Endothelial cell of umbilical vein (primary cell): ENCODE results near the gene TTF2. TPM values are rescaled to one million over a fixed set of nuclear protein-coding genes. Genes with fewer than 3 reads are reported as not detected.

Experiments
- BruUV-seq: library from RNA; stranded (reverse); fragments of 400-500 nt; replicated peaks from 2 replicates; lab custom pipeline; 2021; lab: Mats Ljungman, UMichigan
- CTCF ChIA-PET: fragments of 300-600, 350-600 bp; sonication (Branson Sonifier 250); formaldehyde crosslinking; loops from one replicate; lab custom pipeline; 2021; ENCODE audit warnings: antibody characterized with exemption, inconsistent platforms; lab: Charles Lee
- POLR2A ChIA-PET: fragments of 300-600, 350-600 bp; sonication (Branson Sonifier 250); formaldehyde crosslinking; loops from one replicate; lab custom pipeline; 2021; ENCODE audit warnings: antibody characterized with exemption, inconsistent platforms; lab: Charles Lee
- DNase-seq: peaks from one replicate; pipeline ENCODE4 v3.0.0-alpha.2; 2011; ENCODE audit warnings: low read depth, low spot score
- FAIRE-seq: peaks from 2 replicates; lab custom pipeline; 2011; peaks lifted over from hg19 to GRCh38; lab: Jason Lieb, UNC
- H2AFZ ChIP-seq: 2 replicates; pipeline ENCODE4 v1.6.0; 2012; ENCODE audit warnings: low read depth, low read length, control low read depth, inconsistent platforms
- H3K27ac ChIP-seq: 2 replicates; pipeline ENCODE4 v1.5.1; 2011; ENCODE audit warnings: low read depth, mild to moderate bottlenecking, control low read depth, low read length, moderate library complexity; ENCODE audit not compliant: insufficient read depth
- H3K27me3 ChIP-seq, 2 experiments: 2 replicates each; pipeline versions ENCODE4 v1.6.0 to v1.6.1; 2011; ENCODE audit warnings: low read length in 2 of 2, mixed read lengths in 1 of 2; ENCODE audit not compliant: control insufficient read depth in 2 of 2, insufficient read depth in 2 of 2
- H3K36me3 ChIP-seq, 2 experiments: 2 replicates in 1 of 2; 3 replicates in 1 of 2; pipeline ENCODE4 v1.5.1; 2011; ENCODE audit warnings: low read length in 2 of 2, mild to moderate bottlenecking in 1 of 2, moderate library complexity in 1 of 2; ENCODE audit not compliant: control insufficient read depth in 2 of 2, insufficient read depth in 2 of 2; ENCODE audit errors: extremely low read depth in 1 of 2
- H3K4me1 ChIP-seq: 3 replicates; pipeline ENCODE4 v1.5.1; 2011; ENCODE audit warnings: mild to moderate bottlenecking, low read length; ENCODE audit not compliant: control insufficient read depth, insufficient read depth; ENCODE audit errors: extremely low read depth
- H3K4me2 ChIP-seq: 2 replicates; pipeline ENCODE4 v1.6.1; 2011; ENCODE audit warnings: low read length, control low read depth, mixed read lengths; ENCODE audit not compliant: insufficient read depth
- H3K4me3 ChIP-seq, 3 experiments: fragments of 200-600 bp in 1 of 3; sonication (generic), shearing (Covaris generic) in 1 of 3; replicated peaks in 1 of 3; 2 replicates each; pipeline ENCODE4 v1.5.1; 2011 to 2016; ENCODE audit warnings: control low read depth in 3 of 3, low read length in 3 of 3, mild to moderate bottlenecking in 2 of 3, inconsistent platforms in 1 of 3, low read depth in 1 of 3, moderate library complexity in 1 of 3; ENCODE audit not compliant: insufficient read depth in 1 of 3
- H3K79me2 ChIP-seq: 2 replicates; pipeline ENCODE4 v1.6.0; 2012; ENCODE audit warnings: low read length, inconsistent platforms; ENCODE audit not compliant: control insufficient read depth, insufficient read depth
- H3K9ac ChIP-seq: replicated peaks from 2 replicates; pipeline ENCODE3; 2011; ENCODE audit warnings: low read length, control low read depth; ENCODE audit not compliant: insufficient read depth; ENCODE audit errors: extremely low read depth
- H3K9me1 ChIP-seq: replicated peaks from 3 replicates; pipeline ENCODE4 v1.6.0; 2011; ENCODE audit warnings: mild to moderate bottlenecking, low read length; ENCODE audit not compliant: control insufficient read depth, insufficient read depth; ENCODE audit errors: extremely low read depth
- H3K9me3 ChIP-seq: replicated peaks from 2 replicates; pipeline ENCODE4 v1.5.1; 2012; ENCODE audit warnings: low read length, inconsistent platforms; ENCODE audit not compliant: control insufficient read depth, insufficient read depth
- H4K20me1 ChIP-seq: replicated peaks from 2 replicates; pipeline ENCODE3; 2011; ENCODE audit warnings: mild to moderate bottlenecking, low read length; ENCODE audit not compliant: control insufficient read depth, insufficient read depth; ENCODE audit errors: extremely low read depth
- EZH2 ChIP-seq: IDR thresholded peaks from 2 replicates; pipeline ENCODE4 v1.6.1; 2012; ENCODE audit warnings: borderline replicate concordance, low read depth, mild to moderate bottlenecking, moderate library complexity, low read length, inconsistent platforms; ENCODE audit not compliant: severe bottlenecking
- FOS ChIP-seq: IDR thresholded peaks from 2 replicates; pipeline ENCODE4 v1.6.1; 2011; ENCODE audit warnings: mild to moderate bottlenecking, low read length, moderate library complexity, borderline replicate concordance; ENCODE audit not compliant: insufficient read depth
- GATA2 ChIP-seq: IDR thresholded peaks from 2 replicates; pipeline ENCODE4 v1.7.0; 2011; ENCODE audit warnings: low read depth, mild to moderate bottlenecking, moderate library complexity, mixed read lengths, low read length; ENCODE audit not compliant: insufficient read length, insufficient read depth
- POLR2A ChIP-seq: IDR thresholded peaks from 2 replicates; pipeline ENCODE4 v1.6.1; 2012; ENCODE audit warnings: low read depth, mild to moderate bottlenecking, control low read depth, low read length
- dilution Hi-C: fragments of 300-500 bp; cut with MboI; formaldehyde crosslinking; loops from one replicate; pipeline ENCODE4 v1.15.0; 2019; ENCODE audit warnings: low sequenced_read_pairs; ENCODE audit not compliant: extremely low pct_ligation_motif_present
- intact Hi-C: fragments of 100-400 bp; cut with micrococcal nuclease; formaldehyde crosslinking; loops from one replicate; pipeline ENCODE4 v1.10.0; 2022
- polyA plus RNA-seq, 4 experiments: library from polyadenylated mRNA; depleted of rRNA in 3 of 4; stranded (reverse) in 3 of 4; unstranded in 1 of 4; fragments of >200 nt; gene quantifications; 2 replicates each; pipeline versions ENCODE4 v1.2.1 to v1.2.3, GENCODE V29; 2011 to 2012; ENCODE audit warnings: missing spikeins in 1 of 4
- total RNA-seq: library from RNA; stranded (reverse); gene quantifications from 2 replicates; pipeline ENCODE4 v1.2.3, GENCODE V29; 2021
- TF ChIP-seq, protein P1 (sequence below): IDR thresholded peaks from 2 replicates; pipeline ENCODE4 v1.6.1; 2011; ENCODE audit not compliant: insufficient read depth, insufficient read length
- TF ChIP-seq, protein P2 (sequence below), 2 donors: IDR thresholded peaks; 1 replicate in 1 of 2; 2 replicates in 1 of 2; pipeline ENCODE4 v1.5.1; 2011; ENCODE audit warnings: low read length in 2 of 2, mild to moderate bottlenecking in 2 of 2, moderate library complexity in 2 of 2, control low read depth in 1 of 2, inconsistent platforms in 1 of 2, low read depth in 1 of 2; ENCODE audit not compliant: insufficient read depth in 1 of 2; ENCODE audit errors: extremely low read depth in 1 of 2

The TTF2 gene
- total and polyA plus RNA-seq, 2 donors (not counting 3 experiments of a cell fraction or from before 2014, with no cell fraction given), result 8.8 to 44.4 TPM

DNA sequence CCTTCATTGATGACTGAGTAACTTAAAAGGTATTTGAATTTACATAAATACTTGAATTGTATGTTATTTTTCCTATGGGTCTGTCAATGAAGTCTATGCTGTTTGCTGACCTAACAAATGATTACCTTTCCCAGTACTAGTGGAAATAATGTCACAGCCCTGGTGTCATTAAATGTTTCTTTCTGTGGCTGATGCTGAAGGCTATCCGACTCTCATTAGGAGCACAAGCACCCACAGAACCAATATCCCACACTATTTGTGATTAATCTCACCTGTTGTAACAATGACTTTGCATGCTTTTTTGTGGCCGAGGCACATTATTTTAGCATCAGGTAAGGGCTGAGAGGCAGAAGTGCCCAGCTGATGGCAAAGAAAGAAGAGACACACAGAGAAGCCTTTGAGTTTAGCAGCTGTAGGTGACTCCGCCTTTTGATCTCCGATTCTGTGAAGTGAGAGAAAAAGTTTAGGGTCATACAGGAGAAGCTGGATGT is 87.3 kb downstream of the TTF2 start:
- H2AFZ ChIP-seq, result no peak overlapping the region
- no peak for DNase-seq
- no peaks in the 10 kb centered on the region for H3K4me1 ChIP-seq
- ChIA-PET POLR2A (no interaction called here), CTCF (no interaction called here)
- FAIRE-seq, result no peak
- H3K27me3 ChIP-seq, result no peaks in the 10 kb centered on the region
- no TSS peak for BruUV-seq
- no peaks in the 10 kb centered on the region for H3K36me3 ChIP-seq
- TF ChIP-seq, protein P1, sequence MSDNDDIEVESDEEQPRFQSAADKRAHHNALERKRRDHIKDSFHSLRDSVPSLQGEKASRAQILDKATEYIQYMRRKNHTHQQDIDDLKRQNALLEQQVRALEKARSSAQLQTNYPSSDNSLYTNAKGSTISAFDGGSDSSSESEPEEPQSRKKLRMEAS, result no peak
- no peak for TF ChIP-seq EZH2
- no peak overlapping the region for H3K9ac ChIP-seq
- no peaks in the 10 kb centered on the region for H3K9me3 ChIP-seq
- no peaks in the 10 kb centered on the region for H3K9me1 ChIP-seq
- no peak overlapping the region for H3K27ac ChIP-seq
- no peak overlapping the region for H3K4me3 ChIP-seq
- dilution Hi-C loops, result no loop called here
- no peaks in the 10 kb centered on the region for H4K20me1 ChIP-seq
- H3K79me2 ChIP-seq, result no peaks in the 10 kb centered on the region
- H3K4me2 ChIP-seq, result no peak overlapping the region
- intact Hi-C loops, result no loop called here

DNA sequence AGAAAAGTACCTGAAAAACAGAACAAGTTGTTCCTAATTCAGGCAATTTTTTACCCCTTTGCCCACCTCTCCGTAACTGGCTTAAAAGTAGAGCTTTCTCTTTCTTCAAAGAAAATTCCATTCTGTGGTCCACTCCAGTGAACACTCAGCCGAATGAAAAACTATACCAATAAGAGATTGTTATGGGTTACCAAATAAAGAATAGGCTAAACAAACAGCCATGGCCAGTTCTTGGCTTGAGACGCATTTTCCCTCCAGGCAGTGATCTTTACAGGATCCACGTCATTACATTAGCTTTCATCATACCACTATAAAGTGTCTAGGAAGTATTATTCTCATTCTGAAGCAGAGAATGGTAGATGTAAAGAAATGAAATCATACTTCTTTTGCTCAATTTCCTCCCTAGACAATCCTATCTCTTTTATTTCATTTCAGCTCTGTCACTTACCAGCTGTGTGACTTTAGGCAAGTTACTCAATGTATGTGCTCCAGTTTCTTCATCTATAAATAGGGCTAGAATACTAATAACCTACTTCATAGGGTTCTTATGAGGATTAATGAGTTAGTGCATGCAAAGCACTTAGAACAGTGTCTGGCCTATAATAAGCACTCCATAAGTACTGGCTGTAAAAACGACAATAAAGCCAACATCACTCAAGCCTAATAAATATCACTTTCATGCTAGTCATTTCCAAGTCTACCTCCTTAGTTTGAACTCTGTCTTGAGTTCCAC is 87.9 kb downstream of the TTF2 start:
- ChIA-PET CTCF (no interaction called here), POLR2A (no interaction called here)
- FAIRE-seq (no peak), DNase-seq (no peak)
- Histone ChIP-seq H3K27me3 (no peaks in the 10 kb centered on the region), H3K9me3 (no peaks in the 10 kb centered on the region), H3K79me2 (no peaks in the 10 kb centered on the region), H3K4me3 (no peak overlapping the region), H2AFZ (no peak overlapping the region), H3K27ac (no peak overlapping the region), H3K9ac (no peak overlapping the region), H3K4me2 (no peak overlapping the region), H3K36me3 (no peaks in the 10 kb centered on the region), H3K9me1 (no peaks in the 10 kb centered on the region), H3K4me1 (no peaks in the 10 kb centered on the region), H4K20me1 (no peaks in the 10 kb centered on the region)
- intact Hi-C loops (no loop called here), dilution Hi-C loops (no loop called here)
- no peak for TF ChIP-seq FOS
- TF ChIP-seq, protein P2, sequence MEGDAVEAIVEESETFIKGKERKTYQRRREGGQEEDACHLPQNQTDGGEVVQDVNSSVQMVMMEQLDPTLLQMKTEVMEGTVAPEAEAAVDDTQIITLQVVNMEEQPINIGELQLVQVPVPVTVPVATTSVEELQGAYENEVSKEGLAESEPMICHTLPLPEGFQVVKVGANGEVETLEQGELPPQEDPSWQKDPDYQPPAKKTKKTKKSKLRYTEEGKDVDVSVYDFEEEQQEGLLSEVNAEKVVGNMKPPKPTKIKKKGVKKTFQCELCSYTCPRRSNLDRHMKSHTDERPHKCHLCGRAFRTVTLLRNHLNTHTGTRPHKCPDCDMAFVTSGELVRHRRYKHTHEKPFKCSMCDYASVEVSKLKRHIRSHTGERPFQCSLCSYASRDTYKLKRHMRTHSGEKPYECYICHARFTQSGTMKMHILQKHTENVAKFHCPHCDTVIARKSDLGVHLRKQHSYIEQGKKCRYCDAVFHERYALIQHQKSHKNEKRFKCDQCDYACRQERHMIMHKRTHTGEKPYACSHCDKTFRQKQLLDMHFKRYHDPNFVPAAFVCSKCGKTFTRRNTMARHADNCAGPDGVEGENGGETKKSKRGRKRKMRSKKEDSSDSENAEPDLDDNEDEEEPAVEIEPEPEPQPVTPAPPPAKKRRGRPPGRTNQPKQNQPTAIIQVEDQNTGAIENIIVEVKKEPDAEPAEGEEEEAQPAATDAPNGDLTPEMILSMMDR (IDR thresholded peaks at IDR 0.05; ENCODE audit: extremely low read depth in 1 of 2, insufficient read depth in 1 of 2, low read depth in 1 of 2, low read length in 2 of 2), result no peak
- no peak for TF ChIP-seq GATA2
- no peak for TF ChIP-seq EZH2
- TF ChIP-seq POLR2A, result no peak
- BruUV-seq, result no TSS peak
